Upper lobe of left lung (tissue), 6 donors: ENCODE results near the gene CD109. TPM values are rescaled to one million over a fixed set of nuclear protein-coding genes. Genes with fewer than 3 reads are reported as not detected.

Experiments
- ATAC-seq, 2 donors: fragments of 200-7000 bp; cut with Tn5 transposase; one replicate each; pipeline ENCODE4 v1.9.1; 2022; ENCODE audit warnings: mild to moderate bottlenecking in 2 of 2, moderate library complexity in 2 of 2; ENCODE audit not compliant: low FRiP score in 2 of 2
- DNase-seq, 2 donors: peaks; one replicate each; pipeline ENCODE4 v3.0.0-alpha.2; 2019 to 2020
- H3K27ac ChIP-seq, 4 donors: fragments of 200-600 bp; sonication (generic); one replicate each; pipeline ENCODE4 v1.5.1; 2016 to 2019
- H3K27me3 ChIP-seq, 4 donors: fragments of 200-600 bp; sonication (generic); one replicate each; pipeline ENCODE4 v1.5.1; 2017 to 2019
- H3K36me3 ChIP-seq, 4 donors: fragments of 200-600 bp; sonication (generic); one replicate each; pipeline ENCODE4 v1.5.1; 2016 to 2019
- H3K4me1 ChIP-seq, 4 donors: fragments of 200-600 bp; sonication (generic); one replicate each; pipeline ENCODE4 v1.5.1; 2018 to 2019
- H3K4me3 ChIP-seq, 4 donors: fragments of 200-600 bp; sonication (generic); one replicate each; pipeline ENCODE4 v1.5.1; 2017 to 2019; ENCODE audit warnings: mild to moderate bottlenecking in 2 of 4, moderate library complexity in 1 of 4
- H3K9me3 ChIP-seq, 4 donors: fragments of 200-600 bp; sonication (generic); one replicate each; pipeline ENCODE4 v1.5.1; 2018 to 2019
- CTCF ChIP-seq, 6 experiments: fragments of 450-650 bp in 4 of 6; fragments of 200-600 bp in 2 of 6; sonication (generic) in 2 of 6; IDR thresholded peaks; one replicate each; pipeline ENCODE4 v1.5.1; 2016 to 2019; ENCODE audit warnings: antibody characterized with exemption in 6 of 6
- EP300 ChIP-seq, 4 donors: sonication (generic); formaldehyde crosslinking; IDR thresholded peaks; one replicate each; pipeline ENCODE4 v1.5.1; 2017; ENCODE audit warnings: antibody characterized with exemption in 4 of 4, control low read depth in 2 of 4
- POLR2A ChIP-seq, 4 donors: fragments of 450-650 bp; IDR thresholded peaks; one replicate each; pipeline ENCODE4 v1.5.1; 2016 to 2017; ENCODE audit warnings: antibody characterized with exemption in 4 of 4, mild to moderate bottlenecking in 2 of 4
- POLR2AphosphoS5 ChIP-seq, 2 donors: sonication (generic); formaldehyde crosslinking; IDR thresholded peaks; one replicate each; pipeline ENCODE4 v1.5.1; 2017; ENCODE audit warnings: antibody characterized with exemption in 2 of 2
- WGBS, 2 donors: methylation state at CpG; one replicate each; pipeline ENCODE4 v1.1.5; 2017 to 2018; 5-methylcytosine and 5-hydroxymethylcytosine counted together
- total RNA-seq, 6 donors: library from RNA; depleted of rRNA in 4 of 6; stranded (reverse); fragments of >200 nt in 4 of 6; gene quantifications; one replicate each; pipeline versions ENCODE4 v1.1.0 to v1.2.1, GENCODE V29; 2016 to 2021
- donor health status: DM: no; HTN: no; CAD: no; lungs with moderate emphysema.
- donor health status: DM: no; HTN: yes; CAD: no; lungs with severe emphysema.

The CD109 gene
- 10 to 100 TPM in 5 of 6 donors, 1 to 10 TPM in 1; 4.2 to 25.5 (median 21.3) TPM for total RNA-seq

GRCh38 chr6:73695619-73696421, at the start of gene CD109:
TSS of gene CD109 (plus strand) at chr6:73696203. CDS start at chr6:73696216, 13 bp downstream.
- no peaks in the 10 kb centered on the region for H3K9me3 ChIP-seq
- DNase-seq, result peak; percentile 44 to 91
- H3K4me1 ChIP-seq, result peaks cover 7 to 30% (median 10%) of the 10 kb centered on the region in 4 donors
- H3K4me3 ChIP-seq, result peak within 1 kb of the TSS; percentile 23 to 72 (median 58)
- H3K36me3 ChIP-seq, result no peaks in the 10 kb centered on the region
- no peak for TF ChIP-seq CTCF (IDR thresholded peaks at IDR 0.05)
- TF ChIP-seq EP300 (IDR thresholded peaks at IDR 0.05), result peak in 2 of 4 donors; percentile 58 to 71
- peak in 2 of 4 donors; percentile 28 to 33 for TF ChIP-seq POLR2A (IDR thresholded peaks at IDR 0.05)
- TF ChIP-seq POLR2AphosphoS5 (IDR thresholded peaks at IDR 0.05), result peak in 1 of 2 donors; percentile 48
- peak within 1 kb of the TSS; percentile 64 to 86 (median 78) for H3K27ac ChIP-seq
- H3K27me3 ChIP-seq, result peaks cover 0 to 2% (median 0%) of the 10 kb centered on the region in 4 donors
- peak; percentile 71 to 86 for ATAC-seq
- 4 to 5% methylated on average over 38 to 42 of the region's 61 CpGs for WGBS, 2 donors

- Histone ChIP-seq H3K4me3 (no peak overlapping the region), H3K27ac (no peak overlapping the region), H3K4me1 (peaks cover 0 to 24% (median 9%) of the 10 kb centered on the region in 4 donors), H3K9me3 (no peaks in the 10 kb centered on the region), H3K36me3 (peaks cover 0 to 16% (median 0%) of the 10 kb centered on the region in 4 donors), H3K27me3 (no peaks in the 10 kb centered on the region)
- ATAC-seq, result no peak
- DNase-seq, result no peak
- TF ChIP-seq POLR2A (IDR thresholded peaks at IDR 0.05) (no peak), EP300 (IDR thresholded peaks at IDR 0.05) (no peak), POLR2AphosphoS5 (IDR thresholded peaks at IDR 0.05) (no peak), CTCF (IDR thresholded peaks at IDR 0.05) (no peak)
Observed at GRCh38 chr6:73648166-73648565, 47.8 kb upstream of the CD109 start.

- 73 to 77% methylated on average over 4 of the region's 4 CpGs for WGBS, 2 donors
- H3K4me3 ChIP-seq, result no peak overlapping the region
- DNase-seq (no peak), ATAC-seq (no peak)
- H3K36me3 ChIP-seq, result peaks cover 0 to 16% (median 0%) of the 10 kb centered on the region in 4 donors
- H3K4me1 ChIP-seq, result peaks cover 0 to 29% (median 10%) of the 10 kb centered on the region in 4 donors
- no peaks in the 10 kb centered on the region for H3K27me3 ChIP-seq
- TF ChIP-seq POLR2AphosphoS5 (IDR thresholded peaks at IDR 0.05) (no peak), CTCF (IDR thresholded peaks at IDR 0.05) (no peak), EP300 (IDR thresholded peaks at IDR 0.05) (no peak), POLR2A (IDR thresholded peaks at IDR 0.05) (no peak)
- no peaks in the 10 kb centered on the region for H3K9me3 ChIP-seq
- no peak overlapping the region for H3K27ac ChIP-seq
Observed at GRCh38 chr6:73649783-73650182, 46.2 kb upstream of the CD109 start.

- H3K9me3 ChIP-seq, result no peaks in the 10 kb centered on the region
- peak; percentile 45 to 71 for ATAC-seq
- TF ChIP-seq POLR2AphosphoS5 (IDR thresholded peaks at IDR 0.05), result peak in 1 of 2 donors; percentile 67
- peak; percentile 23 to 59 (median 43) for TF ChIP-seq CTCF (IDR thresholded peaks at IDR 0.05)
- no peak for TF ChIP-seq POLR2A (IDR thresholded peaks at IDR 0.05)
- WGBS, 2 donors, result 2 to 3% methylated on average over 22 to 31 of the region's 32 CpGs
- DNase-seq, result peak in 1 of 2 donors; percentile 80
- peaks cover 0 to 16% (median 0%) of the 10 kb centered on the region in 4 donors for H3K36me3 ChIP-seq
- peak overlapping the region; percentile 77 to 96 (median 92) for H3K4me3 ChIP-seq
- H3K27me3 ChIP-seq, result no peaks in the 10 kb centered on the region
- peaks cover 0 to 26% (median 13%) of the 10 kb centered on the region in 4 donors for H3K4me1 ChIP-seq
- peak overlapping the region; percentile 98 to 99 (median 98) for H3K27ac ChIP-seq
Observed at GRCh38 chr6:73652637-73653570, 43.1 kb upstream of the CD109 start.
